Stimulated activated CD4-positive, alpha-beta T cell treated with anti-CD3 and anti-CD28 coated beads, TNF-alpha, amount 100 ng/mL, for 24 hours (primary cell): ENCODE measurements around the gene SLC19A1.

Source experiments
- DNase-seq, 3 experiments: peaks; one replicate each; pipeline ENCODE4 v3.0.0-alpha.2; 2020; ENCODE audit warnings: low read depth in 3 of 3

The SLC19A1 gene

GRCh38 chr21:45468051-45468970, 73.9 kb downstream of the SLC19A1 start:
- no peak for DNase-seq

GRCh38 chr21:45467221-45467779, 74.9 kb downstream of the SLC19A1 start:
- no peak for DNase-seq

GRCh38 chr21:45466330-45467220, 75.7 kb downstream of the SLC19A1 start:
- DNase-seq = no peak

DNA sequence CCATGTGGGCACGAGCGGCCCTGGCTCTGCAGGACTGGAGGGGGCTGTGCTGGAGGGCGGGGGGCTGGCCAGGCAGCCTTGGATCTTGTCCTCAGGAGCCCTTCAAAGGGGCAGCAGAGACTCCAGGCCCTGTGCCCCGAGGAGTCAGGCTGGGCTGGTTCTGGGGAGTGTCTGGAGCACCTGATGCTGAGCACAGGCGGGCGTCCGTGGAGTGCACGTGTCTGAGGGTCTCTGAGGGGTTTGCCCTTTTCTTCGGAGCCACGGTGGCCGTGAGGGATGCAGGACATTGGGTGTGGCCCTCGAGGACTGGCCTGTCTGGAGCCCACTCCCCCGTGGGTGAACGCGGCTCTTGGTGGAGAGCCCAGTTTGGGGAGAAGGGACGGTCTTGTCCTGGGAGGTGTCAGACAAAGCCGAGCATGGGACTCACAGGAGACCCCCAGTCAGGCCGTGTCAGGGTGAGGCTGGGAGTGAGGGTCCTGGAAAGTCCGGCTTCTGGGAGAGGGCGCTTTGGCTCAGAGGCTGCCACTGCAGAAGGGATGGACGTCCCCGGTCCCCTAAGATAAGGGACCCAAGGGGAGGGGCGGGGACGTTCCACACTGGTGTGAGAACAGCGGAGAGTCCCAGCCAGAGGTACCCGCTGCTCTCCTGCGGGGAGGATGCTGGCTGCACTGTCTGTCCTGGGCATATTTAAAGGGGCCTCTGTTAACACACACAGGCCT, 76.5 kb downstream of the SLC19A1 start:
- no peak for DNase-seq

DNA sequence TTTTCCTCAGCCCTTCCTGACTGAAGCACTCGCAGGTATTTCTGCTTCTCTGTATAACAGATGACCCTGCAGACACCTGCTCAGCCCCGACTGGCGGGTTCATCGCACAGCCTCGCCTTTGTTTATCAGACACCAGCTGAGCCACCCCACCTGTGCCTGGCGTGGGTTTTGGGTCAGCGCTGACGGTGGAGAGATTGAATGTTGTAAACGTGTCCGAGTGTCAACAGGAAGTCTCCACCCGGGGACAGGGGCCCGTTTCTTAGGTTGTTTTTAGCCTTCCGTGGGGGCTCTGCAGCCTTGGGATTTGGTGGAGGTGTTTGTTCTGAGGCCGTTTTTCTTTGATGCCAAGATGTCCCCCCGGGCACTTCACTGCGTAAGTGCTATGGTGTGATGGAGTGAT, 77.1 kb downstream of the SLC19A1 start:
- DNase-seq = no peak

DNA sequence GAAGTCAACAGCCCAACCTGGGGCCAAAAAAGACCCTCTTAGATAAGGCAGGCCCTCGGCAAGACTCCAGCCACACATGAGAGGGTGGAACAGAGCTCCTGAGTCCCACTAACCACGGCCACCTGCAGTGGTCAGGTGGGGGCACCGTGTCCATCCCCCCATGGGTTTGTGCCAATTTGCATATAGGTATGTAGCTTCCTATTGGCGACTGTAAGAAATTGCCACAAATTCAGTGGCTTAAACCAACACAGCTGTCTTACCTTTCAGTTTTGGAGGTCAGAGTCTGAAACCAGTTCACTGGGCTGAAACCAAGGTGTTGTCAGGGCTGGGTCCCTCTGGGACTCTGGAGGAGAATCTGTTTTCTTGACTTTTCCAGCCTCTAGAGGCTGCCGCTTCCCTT, 77.9 kb downstream of the SLC19A1 start:
- no peak for DNase-seq

DNA sequence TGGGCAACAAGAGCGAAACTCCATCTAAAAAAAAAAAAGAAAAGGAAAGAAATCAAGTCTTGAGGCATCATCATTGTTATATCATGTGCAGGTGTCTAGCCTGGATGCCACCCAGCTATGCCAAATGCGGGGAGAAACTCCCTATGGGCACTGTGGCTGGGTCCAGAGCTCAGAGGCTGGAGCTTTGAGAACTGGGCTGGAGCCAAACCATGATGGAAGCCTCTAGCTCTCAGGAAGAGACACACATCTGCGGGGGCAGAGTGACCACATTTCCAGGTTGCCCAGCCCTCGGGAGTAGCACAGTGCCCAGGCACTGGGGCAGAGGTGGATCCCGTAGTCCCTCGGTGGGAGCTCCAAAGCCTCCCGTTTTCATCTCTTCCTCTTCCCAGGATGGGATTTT, 78.4 kb downstream of the SLC19A1 start:
- no peak for DNase-seq

DNA sequence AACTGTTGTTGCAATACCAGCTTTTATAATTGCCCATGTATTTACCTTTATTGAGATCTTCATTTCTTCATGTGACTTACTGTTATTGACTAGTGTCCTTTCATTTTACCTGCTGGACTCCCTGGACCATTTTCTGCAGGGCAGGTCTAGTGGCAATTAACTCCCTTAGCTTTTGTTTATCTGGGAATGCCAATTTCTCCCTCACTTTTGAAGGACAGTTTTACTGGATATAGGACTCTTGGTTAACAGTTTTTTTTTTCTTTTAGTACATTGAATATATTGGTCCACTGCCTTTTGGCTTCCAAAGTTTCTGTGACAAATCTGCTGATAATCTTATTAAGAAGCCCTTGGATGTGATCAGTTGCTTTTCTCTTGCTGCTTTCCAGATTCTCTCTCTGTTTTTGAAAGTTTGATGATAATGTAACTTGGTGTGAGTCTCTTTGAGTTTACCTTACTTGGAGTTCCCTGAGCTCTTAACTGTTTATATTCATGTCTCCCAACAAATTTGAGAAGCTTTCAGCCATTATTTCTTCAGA, 80.4 kb downstream of the SLC19A1 start:
- DNase-seq = no peak

- DNase-seq = no peak
Observed at GRCh38 chr21:45461369-45461750, 80.9 kb downstream of the SLC19A1 start.

DNA sequence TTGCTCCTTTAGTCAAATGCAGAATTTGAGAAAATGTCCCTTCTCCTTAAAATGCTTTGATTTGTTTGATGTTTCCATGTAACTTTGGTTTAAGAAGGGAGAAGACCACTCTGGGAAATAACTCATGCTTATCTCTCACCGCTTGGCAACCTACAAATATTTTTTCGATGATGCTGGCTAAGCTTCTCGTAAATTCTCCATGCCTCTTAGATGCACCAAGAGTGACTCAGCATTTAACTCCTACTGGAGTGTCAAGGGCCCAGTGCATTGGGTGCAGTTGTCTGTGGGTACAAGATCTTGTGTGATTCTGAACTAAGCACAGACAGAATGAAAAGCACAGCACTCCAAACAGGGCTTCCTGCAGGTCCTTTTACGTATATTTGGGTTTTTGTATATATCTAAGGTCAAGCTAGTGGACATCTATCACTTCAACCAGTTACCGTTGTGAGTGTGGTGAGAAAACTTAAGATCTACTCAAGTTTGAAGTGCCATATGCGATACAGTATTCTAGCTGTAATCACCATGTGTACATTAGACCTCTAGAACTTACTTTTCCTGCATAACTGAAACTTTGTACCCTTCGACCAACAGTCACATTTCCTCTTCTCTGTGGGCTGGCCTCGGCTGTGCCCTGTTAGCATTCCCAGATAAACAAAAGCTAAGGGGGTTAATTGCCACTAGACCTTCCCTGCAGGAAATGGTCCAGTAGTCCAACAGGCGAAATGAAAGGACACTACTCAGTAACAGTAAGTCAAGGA, 81.5 kb downstream of the SLC19A1 start:
- no peak for DNase-seq

DNA sequence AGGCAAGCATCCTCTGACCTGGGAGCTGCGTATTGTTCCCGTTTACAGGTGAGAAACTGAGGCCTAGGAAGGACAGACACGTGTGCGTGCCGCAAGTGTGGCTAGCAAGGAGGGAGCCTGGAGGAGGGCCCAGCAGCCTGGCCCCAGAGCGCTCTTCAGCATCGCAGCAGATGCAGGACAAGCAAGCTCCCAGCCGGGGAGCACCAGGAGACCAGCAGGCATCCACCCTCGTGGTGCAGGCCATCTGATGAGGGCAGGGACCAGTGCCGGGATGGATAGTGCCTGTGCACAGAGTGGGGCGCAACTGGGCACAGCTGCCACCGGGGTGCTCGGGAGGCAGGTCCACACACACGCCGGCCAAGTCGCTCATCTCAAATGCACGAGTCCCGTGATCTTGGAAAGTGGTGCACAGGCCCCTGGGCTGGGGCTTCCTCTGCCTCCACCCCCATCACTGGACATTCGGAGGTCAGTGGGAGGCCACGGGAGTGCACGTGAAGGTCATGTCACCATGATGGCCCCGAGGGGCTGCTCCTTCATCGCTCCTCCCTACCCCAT, 82.2 kb downstream of the SLC19A1 start:
- no peak for DNase-seq

GRCh38 chr21:45459171-45460010, 82.8 kb downstream of the SLC19A1 start:
- no peak for DNase-seq

- DNase-seq = no peak
Observed at GRCh38 chr21:45458281-45459170, 83.7 kb downstream of the SLC19A1 start.

GRCh38 chr21:45457832-45458172, 84.4 kb downstream of the SLC19A1 start:
- no peak for DNase-seq

DNA sequence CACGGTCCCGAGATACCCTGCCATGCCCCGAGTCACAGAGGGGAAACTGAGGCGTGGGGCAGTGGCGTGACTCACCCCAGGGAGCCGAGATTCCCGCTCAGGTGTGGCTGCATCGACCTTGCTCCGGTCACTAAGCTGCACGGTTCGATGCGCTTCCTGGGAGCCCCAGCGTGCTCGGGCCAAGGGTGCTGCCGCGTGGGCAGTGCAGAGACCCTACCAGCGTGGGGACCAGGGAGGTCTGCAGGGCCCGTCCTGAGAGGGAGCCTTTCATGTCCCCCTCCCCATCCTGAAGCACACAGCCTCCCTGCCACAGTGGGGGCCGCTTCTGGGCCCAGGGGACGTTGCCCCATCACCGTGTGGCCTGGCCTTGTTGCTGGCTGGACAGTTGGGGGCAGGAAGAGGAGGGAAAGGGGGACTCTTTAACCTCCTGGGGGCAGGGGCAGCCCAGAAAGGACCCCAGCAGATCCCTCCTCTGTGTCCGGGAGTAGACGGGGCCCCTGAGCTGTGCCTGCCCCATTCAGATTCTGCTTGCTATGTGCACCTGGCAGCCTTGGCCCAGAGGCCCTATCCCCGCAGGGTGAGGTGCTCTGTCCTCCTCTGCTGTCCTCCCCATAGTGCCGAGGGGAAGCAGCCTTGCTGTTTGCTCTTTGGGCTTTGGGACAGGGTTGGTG, 84.9 kb downstream of the SLC19A1 start:
- no peak for DNase-seq

DNA sequence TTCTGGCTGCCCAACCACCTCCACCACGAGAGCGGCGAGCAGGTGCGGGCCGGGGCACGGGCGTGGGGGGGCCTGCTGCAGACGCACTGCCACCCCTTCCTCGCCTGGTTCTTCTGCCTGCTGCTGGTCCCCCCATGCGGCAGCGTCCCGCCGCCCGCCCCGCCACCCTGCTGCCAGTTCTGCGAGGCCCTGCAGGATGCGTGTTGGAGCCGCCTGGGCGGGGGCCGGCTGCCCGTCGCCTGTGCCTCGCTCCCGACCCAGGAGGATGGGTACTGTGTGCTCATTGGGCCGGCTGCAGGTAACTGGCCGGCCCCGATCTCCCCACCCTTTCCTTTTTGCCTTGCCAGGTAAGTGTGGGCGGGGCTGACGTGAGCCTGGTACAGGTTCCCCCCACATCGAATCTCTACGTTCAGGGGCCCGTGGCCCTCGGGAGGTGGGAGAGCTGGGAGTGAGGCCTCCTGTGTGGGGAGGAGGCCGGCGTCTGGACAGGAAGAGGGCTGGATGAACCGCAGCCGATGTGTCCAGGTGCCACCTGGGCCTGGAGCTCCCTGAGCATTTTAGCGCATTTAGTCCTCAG, 85.6 kb downstream of the SLC19A1 start:
- no peak for DNase-seq
